ENCODE data around the gene TWF2. TPM values are rescaled to one million over a fixed set of nuclear protein-coding genes. Genes with fewer than 3 reads are reported as not detected.
A peak's percentile ranks its signal among the peaks of the same experiment; 100 is the strongest.

TWF2 gene
- total RNA-seq, 3 donors from 2014 or later (not counting 1 experiment from before 2014, with no cell fraction given), result 49.2 to 76.6 (median 52.0) TPM

DNA sequence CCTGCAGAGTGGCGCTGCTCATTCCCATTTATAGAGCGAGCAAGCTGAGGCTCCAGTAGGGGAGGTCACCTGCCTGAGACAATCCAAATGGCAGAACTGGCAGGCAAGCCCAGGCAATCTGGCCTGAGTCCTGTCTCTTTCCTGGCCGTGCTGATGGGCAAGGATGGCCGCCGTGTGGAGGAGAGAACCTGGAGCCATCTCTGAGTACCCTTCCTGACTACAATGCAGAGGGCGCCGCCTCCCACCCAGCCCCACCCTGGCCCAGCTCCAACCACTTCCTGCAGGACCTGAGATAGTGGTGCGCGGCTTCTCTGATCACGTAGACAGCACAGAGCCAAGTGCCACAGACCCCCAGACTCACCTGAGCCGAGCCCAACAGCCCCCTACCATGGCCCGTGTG is 20.5 kb downstream of the TWF2 start:
- peaks cover 23% of the 10 kb centered on the region for H3K36me3 ChIP-seq (ENCODE audit: control insufficient read depth, insufficient read depth, low read length)
- DNase-seq (peak in 1 of 2 donors; percentile 67), ATAC-seq (peak; percentile 58 to 62 (median 61))
- H3K4me1 ChIP-seq (ENCODE audit: control insufficient read depth, insufficient read depth, low read length), result peaks cover 70% of the 10 kb centered on the region
- H3K27ac Mint-ChIP-seq, result peak overlapping the region; percentile 68 to 80
- peak overlapping the region; percentile 9 for H3K4me3 ChIP-seq (ENCODE audit: low read length)
- no peaks in the 10 kb centered on the region for H3K27me3 ChIP-seq (ENCODE audit: control insufficient read depth, insufficient read depth, low read length)
- intact Hi-C loops (cut with micrococcal nuclease), result no loop called here
- no peaks in the 10 kb centered on the region for H3K9me3 Mint-ChIP-seq
- H3K36me3 Mint-ChIP-seq, result peaks cover 16% of the 10 kb centered on the region
- H3K27ac ChIP-seq (ENCODE audit: low read length), result peak overlapping the region; percentile 51
- no peaks in the 10 kb centered on the region for H3K9me3 ChIP-seq (ENCODE audit: control insufficient read depth, insufficient read depth, low read length)
- no peaks in the 10 kb centered on the region for H3K27me3 Mint-ChIP-seq (ENCODE audit: low read depth in 2 of 2)
- WGBS (ENCODE audit: insufficient coverage), result 26% methylated on average over 11 of the region's 12 CpGs
- peaks cover 39 to 40% of the 10 kb centered on the region in 2 donors for H3K4me1 Mint-ChIP-seq
- TF ChIP-seq, protein P1, sequence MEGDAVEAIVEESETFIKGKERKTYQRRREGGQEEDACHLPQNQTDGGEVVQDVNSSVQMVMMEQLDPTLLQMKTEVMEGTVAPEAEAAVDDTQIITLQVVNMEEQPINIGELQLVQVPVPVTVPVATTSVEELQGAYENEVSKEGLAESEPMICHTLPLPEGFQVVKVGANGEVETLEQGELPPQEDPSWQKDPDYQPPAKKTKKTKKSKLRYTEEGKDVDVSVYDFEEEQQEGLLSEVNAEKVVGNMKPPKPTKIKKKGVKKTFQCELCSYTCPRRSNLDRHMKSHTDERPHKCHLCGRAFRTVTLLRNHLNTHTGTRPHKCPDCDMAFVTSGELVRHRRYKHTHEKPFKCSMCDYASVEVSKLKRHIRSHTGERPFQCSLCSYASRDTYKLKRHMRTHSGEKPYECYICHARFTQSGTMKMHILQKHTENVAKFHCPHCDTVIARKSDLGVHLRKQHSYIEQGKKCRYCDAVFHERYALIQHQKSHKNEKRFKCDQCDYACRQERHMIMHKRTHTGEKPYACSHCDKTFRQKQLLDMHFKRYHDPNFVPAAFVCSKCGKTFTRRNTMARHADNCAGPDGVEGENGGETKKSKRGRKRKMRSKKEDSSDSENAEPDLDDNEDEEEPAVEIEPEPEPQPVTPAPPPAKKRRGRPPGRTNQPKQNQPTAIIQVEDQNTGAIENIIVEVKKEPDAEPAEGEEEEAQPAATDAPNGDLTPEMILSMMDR (IDR thresholded peaks at IDR 0.05), result no peak
- peak overlapping the region; percentile 82 for H3K4me3 Mint-ChIP-seq

DNA sequence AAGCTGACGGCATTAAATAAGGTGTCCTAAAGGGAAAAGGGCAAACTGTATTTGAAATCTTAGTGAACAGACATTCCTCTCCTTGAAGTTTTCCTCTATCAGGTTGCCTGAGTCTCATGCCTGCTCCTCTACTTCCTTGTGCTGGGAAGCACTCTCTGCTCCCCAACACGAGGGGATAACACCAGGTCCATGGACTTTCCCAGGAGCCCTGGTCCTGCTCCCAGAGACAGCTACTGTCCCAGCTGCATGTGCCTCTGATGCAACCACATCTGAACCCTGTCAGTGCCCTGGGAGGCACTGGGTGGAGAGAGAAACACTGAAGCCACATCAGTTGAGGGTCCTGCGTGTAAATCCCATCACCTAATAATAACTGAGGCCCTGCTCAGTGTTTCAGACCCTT is 20.9 kb downstream of the TWF2 start:
- ATAC-seq (peak in 1 of 3 donors; percentile 3), DNase-seq (peak in 1 of 2 donors; percentile 20)
- no peaks in the 10 kb centered on the region for H3K9me3 ChIP-seq (ENCODE audit: control insufficient read depth, insufficient read depth, low read length)
- H3K4me1 ChIP-seq (ENCODE audit: control insufficient read depth, insufficient read depth, low read length), result peaks cover 67% of the 10 kb centered on the region
- H3K36me3 Mint-ChIP-seq, result peaks cover 17% of the 10 kb centered on the region
- TF ChIP-seq, protein P1 (IDR thresholded peaks at IDR 0.05), result no peak
- peaks cover 28% of the 10 kb centered on the region for H3K36me3 ChIP-seq (ENCODE audit: control insufficient read depth, insufficient read depth, low read length)
- no peaks in the 10 kb centered on the region for H3K27me3 Mint-ChIP-seq (ENCODE audit: low read depth in 2 of 2)
- H3K9me3 Mint-ChIP-seq, result no peaks in the 10 kb centered on the region
- peak overlapping the region; percentile 15 for H3K27ac ChIP-seq (ENCODE audit: low read length)
- WGBS (ENCODE audit: insufficient coverage), result 52% methylated on average over 3 of the region's 3 CpGs
- H3K27me3 ChIP-seq (ENCODE audit: control insufficient read depth, insufficient read depth, low read length), result no peaks in the 10 kb centered on the region
- H3K4me3 Mint-ChIP-seq, result peak overlapping the region; percentile 82
- intact Hi-C loops (cut with micrococcal nuclease), result no loop called here
- peaks cover 39 to 40% of the 10 kb centered on the region in 2 donors for H3K4me1 Mint-ChIP-seq
- H3K27ac Mint-ChIP-seq, result peak overlapping the region; percentile 68 to 80
- peak overlapping the region; percentile 9 for H3K4me3 ChIP-seq (ENCODE audit: low read length)

GRCh38 chr3:52217409-52217805 is 21.6 kb downstream of the TWF2 start:
- Histone ChIP-seq H3K36me3 (ENCODE audit: control insufficient read depth, insufficient read depth, low read length) (peaks cover 32% of the 10 kb centered on the region), H3K4me1 (ENCODE audit: control insufficient read depth, insufficient read depth, low read length) (peaks cover 61% of the 10 kb centered on the region), H3K27me3 (ENCODE audit: control insufficient read depth, insufficient read depth, low read length) (no peaks in the 10 kb centered on the region), H3K4me3 (ENCODE audit: low read length) (no peak overlapping the region), H3K27ac (ENCODE audit: low read length) (peak overlapping the region; percentile 50), H3K9me3 (ENCODE audit: control insufficient read depth, insufficient read depth, low read length) (no peaks in the 10 kb centered on the region)
- DNase-seq, result no peak
- 48% methylated on average over 9 of the region's 10 CpGs for WGBS (ENCODE audit: insufficient coverage)
- TF ChIP-seq, protein P1 (IDR thresholded peaks at IDR 0.05), result no peak
- Mint-ChIP-seq H3K27ac (peak overlapping the region; percentile 68 to 80), H3K9me3 (no peaks in the 10 kb centered on the region), H3K4me3 (peak overlapping the region; percentile 82), H3K27me3 (ENCODE audit: low read depth in 2 of 2) (no peaks in the 10 kb centered on the region), H3K4me1 (peaks cover 39 to 40% of the 10 kb centered on the region in 2 donors), H3K36me3 (peaks cover 17% of the 10 kb centered on the region)
- no peak for ATAC-seq
- intact Hi-C loops (cut with micrococcal nuclease), result no loop called here

All from natural killer cell (primary cell).